ENCODE data around the gene OGFR.

The OGFR gene

GRCh38 chr20:62816884-62817873 is 12.5 kb downstream of the OGFR start, which contains the start of gene COL9A3:
Gene COL9A3 (plus strand): TSS chr20:62817050. CDS start chr20:62817065, 15 bp downstream.
- DNase-seq: no peak

- DNase-seq: no peak
These were observed 13.4 kb downstream of the OGFR start for GRCh38 chr20:62817975-62818591.

- DNase-seq: peak; percentile 52
These were observed 14.2 kb downstream of the OGFR start for GRCh38 chr20:62818592-62819493.

GRCh38 chr20:62819494-62820174 is 15.0 kb downstream of the OGFR start:
- DNase-seq: peak; percentile 46

GRCh38 chr20:62820208-62820961 is 15.8 kb downstream of the OGFR start:
- no peak for DNase-seq

- no peak for DNase-seq
These were observed 16.5 kb downstream of the OGFR start for GRCh38 chr20:62820962-62821725.

GRCh38 chr20:62821726-62822210 is 17.1 kb downstream of the OGFR start:
- no peak for DNase-seq

- DNase-seq: no peak
These were observed 17.7 kb downstream of the OGFR start for GRCh38 chr20:62822239-62822787.

GRCh38 chr20:62822788-62823651 is 18.4 kb downstream of the OGFR start:
- DNase-seq: peak; percentile 53

- DNase-seq: no peak
These were observed 19.2 kb downstream of the OGFR start for GRCh38 chr20:62823688-62824475.

GRCh38 chr20:62824476-62825332 is 20.1 kb downstream of the OGFR start:
- peak; percentile 31 for DNase-seq

GRCh38 chr20:62825333-62825985 is 20.8 kb downstream of the OGFR start:
- no peak for DNase-seq

- DNase-seq: no peak
These were observed 21.5 kb downstream of the OGFR start for GRCh38 chr20:62825986-62826645.

- DNase-seq: no peak
These were observed 22.1 kb downstream of the OGFR start for GRCh38 chr20:62826646-62827310.

GRCh38 chr20:62827311-62828038 is 22.8 kb downstream of the OGFR start:
- DNase-seq: no peak

Measured in NCI-H1092 treated with DMSO at 0.1 percent for 48 hours (cell line).